Astrocyte of the hippocampus (primary cell): ENCODE measurements around the gene MIB2.
A peak's percentile ranks its signal among the peaks of the same experiment; 100 is the strongest.

ENCODE experiments used
- DNase-seq: peaks from one replicate; pipeline ENCODE4 v3.0.0; 2011; ENCODE audit warnings: low read depth, low spot score

MIB2 gene

DNA sequence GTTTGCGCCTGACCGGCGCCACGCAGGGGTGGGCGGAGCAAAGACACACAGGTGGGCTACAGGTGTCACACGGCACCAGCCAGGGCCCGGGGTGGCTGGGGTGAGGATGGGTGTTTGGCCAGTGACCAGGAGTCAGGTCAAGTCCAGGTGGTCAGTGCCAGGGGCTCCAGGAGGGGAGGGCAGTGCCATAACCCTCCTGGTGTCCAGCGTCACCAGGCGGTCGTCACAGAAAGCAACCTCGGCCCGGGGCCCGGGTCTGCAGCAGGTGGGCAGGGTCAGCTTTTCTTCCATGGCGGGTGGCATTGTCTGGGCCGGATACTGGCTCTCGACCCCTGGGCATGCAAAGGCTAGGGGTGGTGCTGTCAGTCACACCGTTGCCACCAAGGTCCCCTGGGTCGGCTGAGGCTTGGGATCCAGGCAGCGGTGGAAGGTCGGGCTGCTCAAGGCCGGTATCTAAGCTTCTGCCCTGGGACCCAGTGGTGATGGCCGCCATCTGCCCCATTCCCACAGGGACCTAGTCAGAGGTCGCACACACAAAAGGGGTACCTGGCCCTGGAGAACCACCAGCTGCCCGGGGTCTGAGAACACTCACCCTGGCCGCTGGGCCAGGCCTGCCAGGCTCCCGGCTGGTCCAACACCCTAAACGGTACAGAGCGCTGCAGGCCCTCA is 17.1 kb upstream of the MIB2 start:
- no peak for DNase-seq

DNA sequence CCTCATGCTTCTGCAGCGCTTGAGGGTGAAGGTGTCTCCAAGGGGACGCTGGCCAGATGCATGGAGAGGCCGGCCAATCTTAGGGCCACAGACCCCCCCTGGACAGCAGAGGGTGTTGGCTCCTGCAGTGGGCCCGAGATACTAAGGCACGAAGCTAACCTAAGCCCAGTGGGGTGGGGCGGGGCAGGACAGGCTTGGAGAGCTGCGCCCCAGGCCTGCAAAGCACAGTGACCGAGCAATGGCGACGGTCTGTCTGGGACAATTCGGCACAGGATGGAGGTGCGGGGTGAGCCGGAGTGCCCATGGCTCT is 16.6 kb upstream of the MIB2 start:
- DNase-seq = no peak

DNA sequence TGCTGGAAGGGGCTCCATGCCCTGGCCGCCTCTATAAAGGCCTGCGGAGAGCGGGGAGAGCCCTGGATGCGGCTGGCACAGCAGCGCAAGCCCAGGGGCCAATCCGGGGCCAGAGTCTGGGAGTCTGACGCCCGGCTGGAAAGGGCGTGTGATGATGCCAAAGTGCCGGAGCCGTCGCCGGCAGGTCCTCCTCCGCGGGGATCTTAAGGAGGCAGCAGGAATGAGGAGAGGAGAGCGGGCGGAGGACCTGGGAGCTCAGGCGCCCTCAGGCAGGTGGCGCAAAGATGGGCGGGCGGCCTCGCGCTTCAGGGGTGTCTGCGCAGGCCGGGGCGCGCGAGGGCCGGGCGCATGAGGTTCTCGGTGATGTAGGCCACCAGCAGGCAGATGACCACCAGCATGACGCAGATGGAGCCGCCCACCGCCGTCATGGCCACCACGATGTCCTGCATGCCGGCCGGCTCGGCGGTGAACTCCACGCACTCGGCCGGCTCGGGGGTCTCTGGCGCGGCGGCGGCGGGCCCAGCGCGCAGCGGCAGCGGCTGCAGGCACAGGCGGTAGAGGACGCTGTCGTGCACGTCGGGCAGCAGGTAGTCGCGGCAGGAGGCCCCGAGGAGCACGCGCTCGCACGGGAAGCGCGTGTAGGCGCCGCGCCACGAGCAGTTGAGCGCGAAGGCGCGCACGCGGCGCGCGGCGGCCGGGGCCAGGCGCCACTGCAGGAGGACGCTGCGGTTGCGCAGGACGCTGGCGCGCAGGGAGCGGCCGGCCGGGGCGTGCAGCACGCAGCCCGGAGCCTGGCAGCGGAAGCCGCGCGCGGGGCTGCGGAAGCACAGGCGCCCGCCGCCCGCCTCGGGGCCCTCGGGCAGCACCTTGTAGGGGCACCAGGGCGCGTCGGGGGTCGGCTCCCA is 16.0 kb upstream of the MIB2 start:
- peak; percentile 57 for DNase-seq

DNA sequence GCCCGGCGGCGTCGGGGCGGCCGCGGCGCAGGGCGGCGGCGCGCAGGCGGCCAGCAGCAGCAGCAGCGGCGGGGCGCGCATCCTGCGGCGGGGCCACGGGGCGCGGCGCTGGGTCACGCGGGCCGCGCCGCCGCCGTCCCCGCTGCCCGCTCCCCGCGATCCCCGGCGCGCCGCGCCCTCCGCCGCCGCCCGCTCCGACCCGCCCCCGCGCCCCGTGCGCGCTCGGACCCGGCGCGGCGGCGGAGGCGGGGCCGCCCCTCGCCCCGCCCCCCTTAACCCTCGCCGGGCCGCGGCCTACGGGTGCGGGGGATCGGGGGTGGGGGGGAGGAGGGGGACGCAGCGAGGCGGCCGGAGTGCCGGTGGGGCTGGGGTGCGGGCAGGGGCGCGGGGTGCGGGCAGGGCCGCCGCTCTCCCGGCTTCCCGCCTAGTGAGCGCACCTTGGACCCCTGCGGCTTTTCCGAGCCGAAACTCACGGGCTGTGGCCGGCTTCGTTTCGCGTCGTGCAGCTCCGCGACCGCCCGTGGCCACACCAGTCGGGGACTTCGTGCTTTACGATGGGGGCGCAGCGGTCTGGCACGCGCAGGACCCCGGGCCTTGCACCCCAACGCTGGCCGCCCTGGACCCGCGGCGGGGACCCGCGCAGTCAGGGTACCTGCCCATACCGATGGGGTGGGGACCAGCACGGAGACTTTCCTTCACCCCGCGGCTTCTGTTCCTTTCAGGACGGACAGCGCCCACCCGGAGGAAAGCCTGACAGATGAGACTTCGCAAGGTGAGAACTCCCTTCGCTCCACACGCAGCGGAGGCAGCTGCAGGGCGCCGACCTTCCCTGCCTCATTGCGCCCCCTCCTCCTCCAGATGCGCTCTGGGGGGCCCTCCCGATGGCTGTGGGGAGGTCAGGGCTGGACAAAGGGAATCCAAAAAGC is 15.1 kb upstream of the MIB2 start, which contains the start of gene FNDC10:
TSS of gene FNDC10 (minus strand) at position 201 of the 926 bp plus-strand sequence. CDS start at position 81, 120 bp downstream.
- no peak for DNase-seq

DNA sequence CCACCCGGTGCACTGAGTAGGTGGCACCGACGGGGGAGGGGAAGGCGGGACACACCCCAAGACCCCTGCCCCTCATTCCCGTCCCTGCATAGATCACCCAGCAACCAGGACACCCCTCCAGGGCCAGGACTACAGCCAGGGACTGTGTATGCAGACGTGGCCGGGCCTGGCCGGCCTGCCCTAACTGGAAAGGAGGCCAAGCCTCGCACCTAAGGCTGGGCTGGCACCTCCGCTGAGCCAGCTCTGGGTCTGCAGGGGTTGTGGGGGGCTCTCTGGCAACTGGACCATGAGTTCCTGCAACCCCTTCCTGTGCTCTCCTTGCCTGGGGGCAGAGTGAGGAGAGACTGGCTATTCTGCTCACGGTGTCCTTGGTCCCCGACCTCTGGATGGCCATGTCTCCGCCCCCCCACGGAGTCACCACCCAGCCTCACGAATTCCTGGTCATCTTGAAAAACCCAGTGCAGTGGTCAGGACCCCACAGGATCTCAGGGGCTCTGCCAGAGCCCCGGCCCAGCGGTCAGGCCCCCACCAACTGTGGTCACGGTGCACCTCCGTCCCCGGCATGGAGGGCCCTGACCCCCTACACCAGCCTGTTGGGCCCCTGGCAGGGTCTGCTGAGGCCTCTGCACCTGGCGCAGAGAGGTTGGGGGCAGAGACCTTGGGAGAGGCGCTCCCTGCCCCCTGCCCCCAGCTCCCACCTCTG is 14.3 kb upstream of the MIB2 start:
- no peak for DNase-seq

DNA sequence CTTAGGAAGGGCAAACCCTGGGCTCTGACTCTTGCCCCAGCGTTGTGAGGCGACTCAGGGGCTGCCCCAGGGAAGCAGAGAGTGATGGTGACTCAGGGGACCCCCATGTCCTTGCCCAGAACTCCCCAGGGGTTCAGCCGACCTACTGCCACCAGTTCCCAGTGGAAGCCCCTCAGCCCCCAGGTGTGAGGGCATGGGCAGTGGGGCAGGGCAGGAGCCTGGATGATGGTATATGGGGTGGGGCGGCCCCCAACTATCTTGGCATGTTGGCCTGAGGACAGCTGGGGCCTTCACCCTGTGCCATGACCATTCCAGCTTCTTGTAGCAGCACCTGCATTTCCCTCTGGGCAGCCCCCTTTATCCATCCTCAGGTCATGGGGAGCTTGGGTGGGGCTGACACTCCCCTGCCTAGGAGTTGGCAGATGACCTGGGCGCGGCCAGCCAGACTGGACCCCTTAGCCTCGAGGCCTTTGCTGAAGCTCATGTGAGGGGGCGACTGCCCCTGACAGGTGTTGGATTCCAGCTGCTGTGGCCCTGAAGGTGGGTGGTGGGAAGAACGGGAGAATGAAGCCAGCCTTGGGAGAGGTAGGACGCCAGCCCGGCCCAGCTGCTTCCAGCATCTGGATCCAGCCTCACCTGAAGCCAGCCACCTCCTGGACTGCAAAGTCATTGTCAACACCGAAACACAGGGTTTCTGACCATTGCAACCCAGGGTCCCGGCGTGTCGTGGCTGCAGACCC is 13.6 kb upstream of the MIB2 start:
- no peak for DNase-seq

DNA sequence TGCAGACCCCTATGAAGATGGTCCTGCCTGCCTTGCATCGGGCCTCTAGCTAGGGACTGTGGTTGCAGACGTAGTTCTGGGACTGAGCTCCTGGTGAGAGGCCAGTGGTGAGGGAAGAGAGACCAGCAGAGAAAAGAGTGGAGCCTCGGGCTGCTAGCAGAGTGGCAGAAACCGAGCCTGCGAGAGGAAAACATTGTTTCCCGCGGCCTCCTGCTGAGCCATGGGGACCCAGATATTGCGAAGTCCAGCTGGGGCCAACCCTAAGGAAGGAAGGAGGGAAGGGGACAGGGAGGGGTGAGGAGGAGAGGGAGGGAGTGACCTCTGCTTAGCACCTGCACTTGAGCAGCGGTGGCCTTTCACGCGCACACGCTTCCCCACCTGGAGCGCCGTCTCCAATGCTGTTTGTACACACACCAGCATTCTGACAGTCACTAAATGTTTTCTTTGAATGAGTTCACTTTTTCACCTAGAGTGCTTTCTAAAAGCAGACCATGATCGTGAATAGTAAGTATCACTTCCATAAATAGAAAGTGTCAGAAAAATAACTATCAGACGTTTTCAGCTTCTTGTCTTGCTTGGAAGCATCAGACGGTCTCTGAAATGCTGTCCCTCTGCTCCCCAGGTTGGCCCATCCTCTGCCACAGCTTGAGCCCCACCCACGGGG is 12.9 kb upstream of the MIB2 start:
- no peak for DNase-seq

DNA sequence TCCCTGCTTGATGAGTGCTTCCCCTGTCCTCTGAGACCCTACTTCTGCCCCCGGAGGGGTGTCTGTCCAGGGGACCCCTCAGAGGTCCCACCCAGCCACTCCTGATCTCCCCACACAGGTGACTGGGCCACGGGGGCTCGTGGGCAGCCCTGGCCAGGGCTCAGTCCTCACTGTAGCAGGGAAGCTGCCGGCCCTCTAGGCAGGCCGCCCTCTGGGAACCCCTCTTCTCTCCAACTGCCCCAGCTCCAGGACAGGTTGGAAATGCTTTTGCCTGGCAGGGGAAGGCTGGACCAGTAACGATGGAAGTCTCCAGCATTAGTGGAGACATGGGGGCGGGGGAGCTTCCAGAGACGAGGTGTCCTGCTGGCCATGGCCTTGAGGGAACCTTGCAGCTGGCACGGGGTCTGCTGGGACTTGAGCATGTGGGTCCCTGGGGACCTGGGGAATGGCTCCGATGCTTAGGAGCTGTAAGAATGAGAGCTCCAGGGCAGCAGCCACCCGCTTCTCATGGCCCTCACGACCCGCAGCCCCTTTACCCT is 12.3 kb upstream of the MIB2 start:
- no peak for DNase-seq

DNA sequence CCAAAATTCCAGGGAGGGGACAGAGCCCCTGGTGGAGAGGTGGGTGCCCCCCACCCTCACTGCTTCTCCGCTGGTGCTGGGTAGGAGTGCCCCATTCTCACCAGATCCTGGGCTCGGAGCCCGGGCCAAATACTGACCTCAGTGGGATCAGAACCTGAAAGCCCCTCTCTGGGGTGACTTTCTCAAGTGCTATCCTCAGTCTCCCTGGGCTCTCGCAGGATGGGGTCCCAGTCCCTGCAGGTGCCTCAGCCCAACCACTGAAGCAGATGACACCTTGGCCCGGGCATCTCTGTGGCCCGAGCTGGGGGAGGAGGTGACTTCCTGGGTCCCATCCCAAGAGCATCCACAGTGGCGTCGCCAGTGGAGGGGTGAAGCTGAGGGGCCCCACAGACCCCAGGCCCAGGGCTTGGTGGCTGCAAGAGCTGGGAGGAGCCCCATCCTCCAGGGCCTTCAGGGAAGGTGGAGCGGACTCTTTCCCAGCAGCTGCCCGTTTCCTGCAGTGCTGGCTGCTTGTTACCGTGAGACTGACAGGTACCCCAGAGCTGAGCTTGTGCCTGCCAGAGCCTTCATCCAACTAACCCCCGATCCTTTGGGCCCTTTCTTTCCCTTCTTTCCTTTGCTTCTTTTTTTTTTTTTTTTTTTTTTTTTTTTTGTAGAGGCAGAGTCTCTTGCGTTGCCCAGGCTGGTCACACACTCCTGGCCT is 11.5 kb upstream of the MIB2 start:
- DNase-seq = no peak

DNA sequence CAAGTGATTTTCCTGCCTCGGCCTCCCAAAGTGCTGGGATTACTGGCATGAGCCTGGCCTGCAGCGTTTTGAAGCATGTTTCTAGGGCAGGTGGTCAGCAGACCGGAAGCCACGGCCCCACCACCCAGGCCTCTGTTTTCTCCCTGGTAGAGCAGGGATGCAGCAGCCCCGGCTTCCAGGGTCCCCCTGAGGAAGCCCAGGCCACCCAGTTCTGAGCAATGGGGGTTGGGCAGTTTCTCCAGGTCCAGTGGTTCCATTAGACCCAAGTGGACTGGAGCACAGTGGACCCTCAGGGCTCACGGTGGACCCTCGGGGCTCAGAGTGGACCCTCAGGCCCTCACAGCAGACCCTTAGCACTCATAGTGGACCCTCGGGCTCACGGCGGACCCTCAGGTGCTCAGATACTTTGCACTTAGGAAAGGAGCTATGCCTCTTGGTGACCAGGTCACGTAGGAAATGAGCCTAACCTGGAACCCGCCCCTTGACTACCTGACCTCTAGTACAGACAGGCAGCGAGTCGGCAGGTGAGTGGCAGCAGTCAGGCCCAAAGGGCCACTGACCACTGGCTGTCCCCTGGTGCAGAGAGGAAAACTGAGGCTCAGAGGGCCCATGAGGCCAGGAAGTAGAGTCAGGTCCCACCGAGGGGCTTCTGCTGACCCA is 10.8 kb upstream of the MIB2 start:
- no peak for DNase-seq

DNA sequence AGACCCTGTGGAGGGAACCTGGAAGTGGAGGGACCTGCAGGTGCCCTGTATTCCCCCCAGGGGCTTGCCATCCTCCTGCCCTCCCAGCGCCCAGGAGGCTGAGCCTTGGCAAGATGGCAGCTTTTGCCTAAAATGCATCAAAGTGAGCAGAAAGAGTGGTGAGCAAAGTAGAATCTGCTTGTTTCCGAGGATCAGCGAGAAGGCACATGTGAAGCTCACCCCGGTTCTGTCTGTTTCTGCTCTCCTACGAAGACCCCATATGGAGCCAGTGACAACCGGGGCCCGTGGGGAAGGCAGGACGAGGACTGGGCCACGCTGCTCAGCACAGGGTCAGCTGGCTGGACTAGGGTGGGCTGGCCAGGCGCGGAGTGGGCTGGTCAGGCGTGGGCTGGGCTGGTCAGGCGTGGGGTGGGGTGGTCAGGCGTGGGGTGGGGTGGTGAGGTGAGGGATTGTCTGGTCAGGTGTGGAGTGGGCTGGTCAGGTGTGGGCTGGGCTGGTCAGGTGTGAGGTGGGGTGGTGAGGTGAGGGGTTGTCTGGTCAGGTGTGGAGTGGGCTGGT is 10.2 kb upstream of the MIB2 start:
- DNase-seq = no peak

DNA sequence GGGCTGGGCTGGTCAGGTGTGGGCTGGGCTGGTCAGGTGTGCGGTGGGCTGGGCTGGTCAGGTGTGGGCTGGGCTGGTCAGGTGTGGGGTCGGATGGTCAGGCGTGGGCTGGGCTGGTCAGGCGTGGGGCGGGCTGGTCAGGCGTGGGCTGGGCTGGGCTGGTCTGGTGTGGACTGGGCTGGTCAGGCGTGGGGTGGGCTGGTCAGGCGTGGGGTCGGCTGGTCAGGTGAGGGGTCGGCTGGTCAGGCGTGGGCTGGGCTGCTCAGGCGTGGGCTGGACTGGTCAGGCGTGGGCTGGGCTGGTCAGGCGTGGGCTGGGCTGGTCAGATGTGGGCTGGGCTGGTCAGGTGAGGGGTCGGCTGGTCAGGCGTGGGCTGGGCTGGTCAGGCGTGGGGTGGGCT is 9.6 kb upstream of the MIB2 start:
- DNase-seq = no peak

DNA sequence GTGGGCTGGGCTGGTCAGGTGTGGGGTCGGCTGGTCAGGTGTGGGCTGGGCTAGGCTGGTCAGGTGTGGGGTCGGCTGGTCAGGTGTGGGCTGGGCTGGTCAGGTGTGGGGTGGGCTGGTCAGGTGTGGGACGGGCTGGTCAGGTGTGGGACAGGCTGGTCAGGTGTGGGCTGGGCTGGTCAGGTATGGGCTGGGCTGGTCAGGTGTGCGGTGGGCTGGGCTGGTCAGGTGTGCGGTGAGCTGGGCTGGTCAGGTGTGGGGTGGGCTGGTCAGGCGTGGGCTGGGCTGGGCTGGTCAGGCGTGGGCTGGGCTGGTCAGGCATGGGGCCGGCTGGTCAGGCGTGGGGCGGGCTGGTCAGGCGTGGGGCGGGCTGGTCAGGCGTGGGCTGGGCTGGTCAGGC is 9.1 kb upstream of the MIB2 start:
- DNase-seq = no peak

DNA sequence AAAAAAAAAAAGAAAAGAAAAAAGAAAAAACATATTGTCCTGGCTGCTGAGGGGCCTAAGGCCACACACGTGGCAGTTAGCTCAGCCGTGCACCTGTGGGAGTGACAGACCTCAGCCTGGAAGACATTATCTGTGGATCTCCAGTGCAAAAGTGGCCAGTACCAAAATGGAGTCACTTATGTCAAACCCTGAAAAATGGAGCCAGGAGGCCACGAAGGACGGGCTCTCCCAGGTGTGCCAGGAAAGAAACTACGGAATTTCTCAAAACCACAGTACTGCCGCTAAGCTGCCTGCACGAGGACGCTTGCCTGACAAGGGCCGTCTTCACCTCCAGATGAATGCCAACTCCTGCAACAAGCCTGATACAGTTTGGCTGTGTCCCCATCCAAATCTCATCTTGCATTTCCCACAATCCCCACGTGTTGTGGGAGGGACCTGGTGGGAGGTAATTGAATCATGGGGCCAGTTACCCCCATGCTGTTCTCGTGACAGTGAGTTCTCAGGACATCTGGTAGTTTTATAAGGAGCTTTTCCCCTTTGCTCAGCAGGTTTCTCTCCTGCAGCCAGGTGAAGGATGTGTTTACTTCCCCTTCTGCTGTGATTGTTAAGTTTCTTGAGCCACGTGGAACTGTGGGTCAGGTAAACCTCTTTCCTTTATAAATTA is 5.3 kb upstream of the MIB2 start:
- no peak for DNase-seq

DNA sequence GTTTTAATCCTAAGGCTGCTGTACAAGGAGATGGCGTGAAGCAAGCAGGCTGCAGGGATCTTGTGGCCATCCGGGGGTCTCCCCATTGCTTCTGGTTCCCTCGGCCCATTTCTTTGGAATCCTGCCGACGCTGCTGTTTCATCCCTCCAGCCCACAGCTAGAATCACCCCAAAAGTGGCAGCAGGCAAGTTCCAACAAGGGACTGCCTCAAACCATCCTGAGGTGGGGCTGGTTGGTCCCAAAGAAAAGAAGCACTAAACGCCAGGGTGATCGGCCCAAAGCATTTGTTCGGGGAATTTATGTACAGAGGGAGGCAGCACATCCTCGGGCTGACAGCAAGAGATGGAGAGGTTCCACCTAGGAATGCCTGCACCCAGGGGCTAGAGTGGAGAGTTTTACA is 4.5 kb upstream of the MIB2 start:
- DNase-seq = no peak

DNA sequence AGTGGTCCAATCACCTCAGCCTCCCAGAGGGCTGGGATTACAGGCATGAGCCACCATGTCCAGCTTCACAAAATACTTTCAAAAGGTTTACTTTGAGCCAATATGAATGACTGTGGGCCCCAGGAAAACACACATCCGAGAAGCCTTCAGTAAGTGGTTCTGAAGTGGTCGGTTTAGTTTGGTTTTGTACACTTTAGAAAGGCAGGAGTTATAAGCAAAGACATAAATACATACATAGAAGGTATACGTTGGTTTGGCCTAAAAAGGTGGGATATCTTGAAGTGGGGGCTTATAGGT is 3.2 kb upstream of the MIB2 start:
- no peak for DNase-seq

DNA sequence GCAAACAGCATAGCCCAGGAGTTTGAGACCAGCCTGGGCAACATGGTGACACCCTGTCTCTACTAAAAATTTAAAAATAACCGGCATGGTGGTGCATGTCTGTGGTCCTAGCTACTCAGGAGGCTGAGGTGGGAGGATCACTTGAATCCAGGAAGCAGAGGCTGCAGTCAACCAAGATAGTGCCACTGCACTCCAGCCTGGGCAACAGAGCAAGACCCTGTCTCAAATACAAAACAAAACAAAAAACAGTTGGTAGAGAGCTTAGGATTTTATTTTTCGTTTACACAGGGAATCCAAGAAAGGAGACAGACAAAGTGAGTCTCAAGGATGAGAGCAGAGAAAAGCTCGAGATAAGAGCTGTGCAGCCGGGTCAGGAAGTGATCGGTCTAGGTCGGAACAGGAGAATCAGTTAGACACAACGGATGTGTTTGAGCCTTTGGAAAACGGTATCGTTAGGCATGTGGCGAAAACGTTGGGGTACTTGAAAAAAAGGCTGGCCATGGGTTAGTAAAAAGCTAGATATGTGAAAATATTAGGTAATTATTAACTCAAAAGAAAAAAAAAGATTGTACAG is 1.7 kb upstream of the MIB2 start:
- DNase-seq = no peak
